GM19025 (cell line): ENCODE measurements around the gene TMEM213.
A peak's percentile ranks its signal among the peaks of the same experiment; 100 is the strongest.

Experiments
- ATAC-seq: cut with Tn5 transposase; IDR thresholded peaks from one replicate; pipeline ENCODE4 v1.9.1; 2021; ENCODE audit warnings: mild to moderate bottlenecking, low read depth, moderate library complexity; ENCODE audit not compliant: unreplicated experiment

Gene TMEM213

DNA sequence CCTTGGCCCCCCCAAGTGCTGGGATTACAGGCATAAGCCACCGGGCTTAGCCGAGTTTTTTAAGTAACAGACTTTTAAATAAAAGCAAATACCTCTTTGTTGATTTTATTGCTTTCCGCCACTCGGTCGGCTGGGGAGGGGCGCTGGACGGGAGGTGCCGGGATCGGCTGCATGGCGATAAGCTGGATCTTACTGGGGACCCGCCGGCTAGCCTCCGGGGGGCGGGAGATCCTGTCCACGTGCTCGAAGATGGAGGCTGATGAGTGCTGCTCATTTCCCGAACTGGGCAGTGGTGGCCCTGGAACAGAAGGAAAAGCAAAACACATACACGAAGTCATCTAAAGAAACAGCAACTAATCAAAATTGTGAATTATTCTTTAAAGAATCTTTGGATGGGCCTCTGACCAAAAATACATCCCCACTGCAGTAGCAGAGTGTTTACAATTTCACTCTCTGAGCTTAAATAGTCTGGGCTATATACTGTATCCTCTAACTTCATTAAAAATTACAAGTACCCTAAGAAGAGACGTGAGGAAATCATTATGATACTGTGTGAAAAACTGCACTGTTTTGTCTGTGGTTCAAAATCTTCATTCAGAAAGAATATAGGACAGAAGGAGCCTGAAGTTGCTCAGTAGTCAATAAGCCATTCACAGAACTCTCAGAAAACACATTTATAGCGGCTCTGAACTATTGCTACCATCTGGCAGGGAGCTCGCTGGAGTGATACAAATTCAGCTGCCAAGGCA, 73.4 kb downstream of the TMEM213 start:
- no peak for ATAC-seq

DNA sequence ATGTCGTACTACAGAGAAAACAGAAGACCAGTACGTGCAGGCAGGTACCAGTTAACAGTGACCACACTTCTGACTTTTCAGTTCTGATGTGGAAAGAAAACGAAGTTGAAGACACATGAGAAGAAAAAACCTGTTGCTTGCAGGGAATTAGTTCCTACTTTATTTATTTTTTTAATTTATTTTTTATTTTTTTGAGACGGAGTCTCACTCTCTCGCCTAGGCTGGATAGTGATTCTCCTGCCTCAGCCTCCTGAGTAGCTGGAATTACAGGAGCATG, 74.0 kb downstream of the TMEM213 start:
- ATAC-seq, result no peak

DNA sequence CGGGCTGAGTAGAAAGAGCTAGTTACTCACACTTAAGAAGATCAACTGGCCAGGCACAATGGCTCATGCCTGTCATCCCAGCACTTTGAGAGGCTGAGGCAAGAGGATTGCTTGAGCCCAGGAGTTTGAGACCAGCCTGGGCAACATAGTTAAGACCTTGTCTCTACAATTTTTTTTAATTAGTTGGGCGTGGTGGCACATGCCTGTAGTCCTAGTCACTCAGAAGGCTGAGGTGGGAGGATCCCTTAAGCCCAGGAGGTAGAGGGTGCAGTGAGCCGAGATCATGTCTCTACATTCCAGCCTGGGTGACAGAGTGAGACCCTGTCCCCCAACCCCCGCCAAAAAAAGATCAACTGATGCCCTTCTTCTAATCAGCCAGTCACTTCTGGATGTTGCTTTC, 74.8 kb downstream of the TMEM213 start:
- no peak for ATAC-seq

DNA sequence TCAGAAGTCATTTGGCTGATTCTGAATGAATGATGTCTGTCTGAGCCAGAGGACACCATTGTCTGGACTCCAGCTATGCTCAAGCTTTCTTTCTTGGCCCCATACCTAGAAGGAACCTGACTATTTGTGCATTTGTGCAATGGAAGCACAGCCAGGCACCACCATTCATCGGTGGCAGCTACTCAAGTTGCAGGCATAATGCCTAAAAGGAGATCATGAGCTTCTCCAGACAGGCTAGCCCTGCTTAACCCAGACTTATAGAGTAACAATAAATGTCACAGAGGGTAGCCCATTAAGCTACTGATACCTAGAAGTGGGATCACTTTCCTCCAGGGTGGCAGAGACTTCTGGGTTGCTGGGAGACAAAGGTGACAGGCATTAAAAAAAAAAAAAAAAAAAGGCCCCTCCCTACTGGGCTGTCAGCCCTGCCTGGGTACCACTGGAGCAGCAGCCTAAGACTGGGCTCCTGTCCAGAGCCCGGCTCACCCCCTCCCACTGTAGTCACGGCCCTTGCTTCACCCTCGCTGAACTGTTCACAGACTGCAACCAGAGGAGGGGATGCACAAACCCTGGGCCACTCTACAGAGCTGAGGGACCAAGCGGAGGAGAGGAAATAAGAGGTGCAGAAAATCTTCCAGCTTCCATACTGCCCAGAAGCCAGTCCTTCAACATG, 75.6 kb downstream of the TMEM213 start:
- ATAC-seq, result no peak

DNA sequence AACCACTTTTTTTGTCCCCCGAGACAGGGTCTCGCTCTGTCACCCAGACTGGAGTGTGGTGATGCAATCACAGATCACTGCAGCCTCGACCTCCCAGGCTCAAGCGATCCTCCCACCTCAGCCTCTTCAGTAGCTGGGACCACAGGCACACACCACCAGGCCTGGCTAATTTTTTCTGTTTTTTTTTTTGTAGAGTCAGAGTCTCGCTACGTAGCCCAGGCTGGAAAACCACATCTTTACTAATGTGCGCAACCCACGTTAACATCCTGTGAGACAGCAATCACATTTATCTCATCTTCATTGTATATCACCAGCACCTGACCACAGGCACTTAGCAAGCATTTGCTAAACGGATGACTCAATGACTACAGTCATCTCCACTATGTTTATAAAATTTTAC, 78.0 kb downstream of the TMEM213 start:
- no peak for ATAC-seq

DNA sequence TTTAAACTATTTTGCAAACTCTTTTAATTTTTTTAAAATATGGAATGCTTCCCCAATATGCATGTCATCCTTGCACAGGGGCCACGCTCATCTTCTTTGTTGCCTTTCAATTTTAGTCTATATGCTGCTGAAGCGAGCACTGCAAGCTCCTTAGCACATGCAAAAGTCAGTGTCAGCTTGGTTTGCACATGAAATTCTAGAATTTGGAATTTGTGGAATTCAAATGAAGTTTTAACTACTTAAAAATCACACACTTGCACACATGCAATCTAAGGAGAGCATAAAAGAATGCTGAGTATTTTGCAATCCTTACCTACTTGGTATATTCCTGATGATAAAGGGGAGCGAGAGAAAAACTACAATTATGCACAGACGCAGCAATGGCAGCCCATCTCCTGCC, 78.5 kb downstream of the TMEM213 start:
- no peak for ATAC-seq

DNA sequence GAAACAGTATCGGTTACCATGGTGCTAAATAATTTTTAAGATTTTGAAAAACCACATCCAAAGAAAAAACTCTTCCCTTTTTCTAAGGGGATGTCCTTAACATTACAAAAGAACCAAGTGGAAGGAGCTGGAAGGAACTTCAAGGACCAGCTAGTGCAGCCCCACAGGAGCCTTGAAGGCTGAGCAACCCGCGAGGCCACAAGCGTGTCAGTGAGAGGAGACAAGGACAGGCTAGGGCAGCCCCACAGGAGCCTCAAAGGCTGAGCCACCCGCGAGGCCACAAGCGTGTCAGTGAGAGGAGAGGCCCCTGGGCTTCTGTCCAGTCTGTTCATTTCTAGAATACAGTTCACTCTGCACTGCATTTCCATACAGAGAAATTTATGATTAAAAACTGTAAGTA, 80.3 kb downstream of the TMEM213 start:
- no peak for ATAC-seq

DNA sequence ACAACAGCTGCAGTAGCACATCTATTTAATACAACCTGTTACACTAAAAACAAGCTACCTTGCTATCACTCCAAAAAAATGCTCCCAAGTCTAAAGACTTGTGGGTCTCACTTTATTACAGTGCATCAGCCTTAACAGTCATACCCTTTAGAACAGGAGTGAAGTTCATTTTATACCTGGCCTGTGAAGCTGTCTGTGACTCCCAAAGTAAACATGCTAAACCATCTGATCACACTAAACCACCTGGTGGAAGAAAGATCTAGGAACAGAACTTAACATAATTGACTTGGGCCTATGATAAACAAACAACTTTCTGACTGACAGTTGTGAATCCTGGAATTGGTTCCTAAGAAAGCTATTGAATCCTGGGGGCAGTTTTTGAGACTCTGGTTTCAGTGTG, 81.1 kb downstream of the TMEM213 start:
- no peak for ATAC-seq

DNA sequence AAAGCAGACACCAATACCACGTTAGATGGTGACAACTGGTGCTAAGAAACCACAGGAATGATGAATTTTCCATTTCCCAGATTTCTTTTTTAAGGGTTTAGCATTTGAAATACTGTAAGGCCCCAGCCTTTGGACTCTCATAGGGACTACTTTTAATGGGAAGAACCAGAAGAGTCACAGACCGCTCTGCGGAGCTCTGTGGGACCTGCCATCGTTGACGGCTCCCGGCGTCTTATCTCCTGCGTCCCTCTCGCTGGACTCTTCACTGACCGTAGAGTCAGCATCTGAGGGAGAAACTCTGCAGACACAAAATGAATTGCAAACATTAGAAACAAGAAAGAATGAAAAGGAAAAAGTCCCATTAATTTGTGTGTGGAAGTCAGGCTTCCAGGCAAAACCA, 81.6 kb downstream of the TMEM213 start:
- ATAC-seq, result no peak

DNA sequence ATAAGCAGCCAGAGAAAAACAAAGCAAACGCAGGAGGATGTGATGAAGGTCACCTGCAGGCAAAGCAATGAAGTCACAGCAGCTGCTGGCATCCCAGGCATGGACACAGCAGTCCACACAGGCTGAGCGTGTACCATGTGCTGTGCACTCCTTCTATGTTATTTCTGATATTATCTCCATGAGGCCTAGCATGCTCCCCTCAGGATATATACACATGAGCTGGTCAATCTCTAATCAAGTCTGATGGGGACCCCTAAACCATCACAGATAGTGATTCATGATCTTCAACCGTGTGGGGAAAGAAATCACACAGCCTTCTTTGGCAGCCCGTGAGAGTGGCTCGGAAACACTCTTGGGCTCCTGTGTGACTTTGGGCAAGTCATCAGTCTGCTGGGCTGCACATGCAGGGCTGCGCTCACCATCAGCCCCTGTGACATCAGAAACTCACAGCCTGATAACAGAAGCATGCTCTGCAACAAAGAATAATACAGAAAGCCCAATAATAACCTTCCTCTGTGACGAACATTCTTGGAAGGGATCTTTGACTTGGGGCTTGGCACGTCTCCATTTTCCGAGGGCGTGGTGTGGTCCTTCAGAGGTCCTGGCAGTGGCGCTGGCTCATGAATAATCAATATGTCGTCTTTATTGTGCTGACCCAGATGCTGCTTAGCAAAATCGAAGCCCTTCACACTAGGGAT, 83.2 kb downstream of the TMEM213 start:
- no peak for ATAC-seq

DNA sequence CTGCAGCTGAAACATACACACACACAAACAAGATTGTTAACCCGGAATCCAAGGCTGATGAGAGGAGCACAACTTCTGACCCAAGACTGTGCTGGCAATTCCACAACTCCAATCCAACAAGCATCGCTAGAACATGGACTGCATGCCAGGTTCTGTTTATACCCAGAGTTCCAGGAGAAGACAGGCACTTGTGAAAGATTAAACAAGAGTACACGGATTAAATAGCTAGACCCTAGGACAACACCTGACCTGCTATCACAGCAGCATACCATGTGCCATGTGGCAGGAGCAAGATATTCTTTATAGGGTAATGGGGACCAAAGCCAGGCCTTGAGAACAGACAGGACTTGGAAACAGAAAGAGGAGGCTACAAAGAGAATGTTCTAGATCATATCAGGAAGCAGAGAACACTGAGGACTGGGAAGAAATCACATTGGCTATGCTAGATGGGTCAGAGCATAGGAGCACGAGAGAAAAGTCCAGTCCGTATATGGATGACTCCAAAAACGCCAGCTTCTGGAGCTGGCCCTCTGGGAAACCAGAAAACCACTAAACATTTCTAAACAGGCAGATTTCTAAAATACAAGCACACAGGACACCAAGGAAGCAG, 83.9 kb downstream of the TMEM213 start:
- no peak for ATAC-seq

DNA sequence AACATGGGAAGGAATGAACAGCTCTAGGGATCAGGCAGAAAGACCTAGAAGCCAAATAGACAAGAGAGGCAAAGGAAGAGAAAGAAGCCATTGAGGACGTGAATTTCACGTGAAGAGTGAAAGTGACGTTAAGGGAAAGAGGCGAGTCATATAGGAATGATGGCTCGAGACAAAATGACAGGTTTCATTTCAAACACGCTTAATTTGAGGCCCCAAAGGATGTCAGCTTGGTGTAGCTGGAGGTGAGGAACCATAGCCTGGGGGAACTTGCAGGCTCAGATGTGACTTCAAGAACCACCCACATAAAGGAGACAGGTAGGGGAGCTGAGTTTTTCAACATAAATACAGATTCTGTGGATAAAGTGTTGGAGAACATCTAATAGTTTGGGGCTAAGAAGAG, 84.5 kb downstream of the TMEM213 start:
- no peak for ATAC-seq

DNA sequence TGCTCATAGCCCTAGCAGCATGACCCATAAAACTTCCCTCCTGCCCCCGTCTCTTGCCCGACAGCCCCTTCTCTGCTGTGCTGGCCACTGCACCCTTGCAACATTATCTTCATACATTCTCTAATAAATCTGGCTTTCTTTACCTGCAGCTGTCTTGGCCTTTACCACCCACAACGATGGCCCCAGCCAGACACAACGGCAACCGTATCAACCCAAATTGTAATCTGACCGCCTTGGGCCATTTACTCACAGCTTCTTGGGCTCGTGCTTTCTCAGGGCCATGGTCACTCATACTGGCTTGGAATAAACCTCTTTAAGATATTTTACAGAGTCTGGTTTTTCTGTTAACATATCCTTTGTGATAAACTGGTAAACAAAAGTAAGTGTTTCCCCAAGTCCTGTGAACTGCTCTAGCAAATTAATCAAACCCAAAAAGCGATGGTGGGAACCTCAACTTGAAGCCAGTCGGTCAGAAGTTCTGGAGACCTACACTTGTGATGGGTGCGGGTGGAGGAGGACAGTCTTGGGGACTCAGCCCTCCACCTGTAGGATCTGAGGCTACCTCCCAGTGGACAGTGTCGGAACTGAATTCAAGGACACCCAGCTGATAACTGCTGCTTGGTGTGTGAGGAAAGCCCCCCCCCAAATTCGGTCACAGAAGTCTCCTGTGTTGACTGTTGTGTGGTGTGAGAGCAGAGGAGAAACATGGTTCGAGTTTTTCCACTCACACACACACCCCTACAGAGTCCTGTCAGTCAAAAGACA, 87.8 kb downstream of the TMEM213 start:
- ATAC-seq, result no peak

DNA sequence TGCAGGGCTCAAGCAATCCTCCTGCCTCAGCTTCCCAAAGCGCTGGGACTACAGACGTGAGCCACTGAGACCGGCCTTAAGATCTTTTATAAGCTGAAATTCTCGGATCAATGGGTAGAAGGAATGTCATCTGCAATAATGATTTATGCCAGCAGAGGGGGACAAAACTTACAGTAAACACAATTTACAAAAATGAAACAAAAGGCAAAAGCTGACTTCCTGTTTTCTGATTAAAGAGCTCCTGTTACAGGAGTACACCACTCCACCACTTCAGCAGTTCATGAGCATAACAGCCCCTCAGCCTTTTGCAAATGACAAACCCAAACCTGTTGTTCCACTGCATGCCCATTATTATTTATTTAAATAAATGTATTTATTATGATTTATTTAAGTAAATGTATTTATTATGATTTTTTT, 88.7 kb downstream of the TMEM213 start:
- peak; percentile 62 for ATAC-seq

DNA sequence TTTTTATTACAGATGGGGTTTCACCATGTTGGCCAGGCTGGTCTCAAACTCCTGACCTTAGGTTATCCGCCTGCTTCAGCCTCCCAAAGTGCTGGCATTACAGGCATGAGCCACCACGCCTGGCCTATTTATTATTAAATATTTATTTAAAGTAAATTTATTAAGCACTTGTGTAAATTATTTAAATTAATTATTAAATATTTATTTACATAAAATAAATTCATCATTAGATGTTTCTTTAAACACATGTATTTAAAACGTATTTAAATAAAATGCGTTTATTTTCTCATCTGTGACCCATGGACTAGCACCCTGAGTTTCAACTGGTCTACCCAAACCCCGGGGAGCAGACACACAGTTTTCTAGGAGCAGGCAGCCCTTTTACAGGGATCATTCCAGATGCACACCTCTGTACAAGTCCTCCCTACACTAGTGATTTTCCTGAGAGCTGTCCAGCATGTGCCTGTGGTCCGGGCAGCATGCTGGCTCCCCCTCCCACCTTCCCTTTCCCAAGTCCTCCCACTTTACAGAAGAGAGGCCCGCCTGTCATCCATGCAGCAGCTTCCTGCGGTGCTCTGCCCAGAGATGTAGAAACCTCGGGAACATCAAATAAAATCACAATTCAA, 89.4 kb downstream of the TMEM213 start:
- no peak for ATAC-seq
